SH-SY5Y (cell line): Measurements from ENCODE around the gene KCNQ5.

Source experiments
- GATA2 ChIP-seq: IDR thresholded peaks from 2 replicates; pipeline ENCODE4 v1.6.1; 2011; ENCODE audit warnings: mild to moderate bottlenecking, low read depth, low read length
- GATA3 ChIP-seq: IDR thresholded peaks from 2 replicates; pipeline ENCODE4 v1.6.1; 2011; ENCODE audit warnings: low read depth, mild to moderate bottlenecking, low read length, moderate library complexity

- TF ChIP-seq GATA3 (no peak), GATA2 (no peak)
Measured at GRCh38 chr6:72809746-72810379, 188.0 kb downstream of the KCNQ5 start.
